ENCODE measurements around the gene CERS2. TPM values are rescaled to one million over a fixed set of nuclear protein-coding genes. Genes with fewer than 3 reads are reported as not detected.

The CERS2 gene
- total and polyA plus RNA-seq, 2 of the 13 experiments (the other 11 are each of a cell fraction or from before 2014, with no cell fraction given), result 269 to 298 TPM

- TF ChIP-seq AKNA (CRISPR knock-in tag; IDR thresholded peaks at IDR 0.05; ENCODE audit: borderline replicate concordance) (no peak), THAP11 (CRISPR knock-in tag; IDR thresholded peaks at IDR 0.05) (no peak), TBP (CRISPR knock-in tag; IDR thresholded peaks at IDR 0.05) (no peak), ZBTB8A (CRISPR knock-in tag; IDR thresholded peaks at IDR 0.05; ENCODE audit: borderline replicate concordance, low read depth) (no peak), THAP7 (CRISPR knock-in tag; IDR thresholded peaks at IDR 0.05) (no peak), SMAD1 (CRISPR knock-in tag; IDR thresholded peaks at IDR 0.05; ENCODE audit: borderline replicate concordance, low read depth) (no peak), GTF3A (CRISPR knock-in tag; conservative IDR thresholded peaks at IDR 0.05) (no peak), ERF (CRISPR knock-in tag; IDR thresholded peaks at IDR 0.05) (peak; percentile 32; the same call in 1 of the 2 replicates), DDIT3 (CRISPR knock-in tag; IDR thresholded peaks at IDR 0.05) (no peak), XRCC5 (optimal IDR thresholded peaks at IDR 0.05; ENCODE audit: low read length) (no peak), HOXD1 (CRISPR knock-in tag; IDR thresholded peaks at IDR 0.05) (no peak), ZNF572 (CRISPR knock-in tag; IDR thresholded peaks at IDR 0.05) (no peak), ZNF784 (CRISPR knock-in tag; IDR thresholded peaks at IDR 0.05; ENCODE audit: borderline replicate concordance) (0 out of 2 replicates have a peak, but pooled peaks have one; percentile 59), ZNF780A (CRISPR knock-in tag; IDR thresholded peaks at IDR 0.05) (no peak), ZNF460 (CRISPR knock-in tag; IDR thresholded peaks at IDR 0.05; ENCODE audit: borderline replicate concordance) (no peak), ZNF737 (CRISPR knock-in tag; IDR thresholded peaks at IDR 0.05; ENCODE audit: borderline replicate concordance) (no peak), ZNF597 (CRISPR knock-in tag; IDR thresholded peaks at IDR 0.05) (no peak), CSRNP2 (CRISPR knock-in tag; conservative IDR thresholded peaks at IDR 0.05; ENCODE audit: low read depth) (no peak), SP4 (CRISPR knock-in tag; IDR thresholded peaks at IDR 0.05) (no peak; the same call in 1 of the 2 replicates), MIXL1 (CRISPR knock-in tag; IDR thresholded peaks at IDR 0.05) (0 out of 2 replicates have a peak, but pooled peaks have one; percentile 5)
These were observed 2.8 kb downstream of the CERS2 start (continued) for GRCh38 chr1:150971583-150972416.
